ENCODE measurements around the gene CCNL2.

GRCh38 chr1:1335792-1336248 is 63.3 kb downstream of the CCNL2 start:
- TF ChIP-seq POLR2A (IDR thresholded peaks at IDR 0.05) = no peak
- no peak for TF ChIP-seq CTCF (IDR thresholded peaks at IDR 0.05 in 4 of 5, conservative IDR thresholded peaks at IDR 0.05 in 1 of 5)
